Activated CD8-positive, alpha-beta memory T cell treated with anti-CD3 and anti-CD28 coated beads, Interleukin-2, amount 50 U/mL, for 4 hours (primary cell): ENCODE data around the gene PDCD6IP.

Source experiments
- DNase-seq: peaks from one replicate; pipeline ENCODE4 v3.0.0-alpha.2; 2020

Gene PDCD6IP

DNA sequence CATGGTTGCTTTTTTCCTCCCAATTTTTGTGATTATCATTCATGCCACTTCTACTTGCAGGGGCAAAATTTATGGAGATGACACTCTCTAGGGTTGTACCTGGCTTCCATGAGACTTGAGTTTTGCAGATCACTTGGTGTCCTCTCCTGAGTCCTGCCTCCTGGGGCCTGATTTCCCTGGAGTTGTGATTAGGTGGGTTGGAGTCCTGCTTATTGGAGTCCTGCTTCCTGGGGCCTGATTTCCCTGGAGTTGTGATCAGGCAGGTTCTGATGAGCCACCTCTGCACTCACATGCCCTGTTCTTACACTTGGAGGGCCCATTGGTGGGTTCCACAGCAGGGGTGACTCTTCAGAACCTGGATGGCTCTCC lies 102.0 kb downstream of the PDCD6IP start:
- DNase-seq: no peak

DNA sequence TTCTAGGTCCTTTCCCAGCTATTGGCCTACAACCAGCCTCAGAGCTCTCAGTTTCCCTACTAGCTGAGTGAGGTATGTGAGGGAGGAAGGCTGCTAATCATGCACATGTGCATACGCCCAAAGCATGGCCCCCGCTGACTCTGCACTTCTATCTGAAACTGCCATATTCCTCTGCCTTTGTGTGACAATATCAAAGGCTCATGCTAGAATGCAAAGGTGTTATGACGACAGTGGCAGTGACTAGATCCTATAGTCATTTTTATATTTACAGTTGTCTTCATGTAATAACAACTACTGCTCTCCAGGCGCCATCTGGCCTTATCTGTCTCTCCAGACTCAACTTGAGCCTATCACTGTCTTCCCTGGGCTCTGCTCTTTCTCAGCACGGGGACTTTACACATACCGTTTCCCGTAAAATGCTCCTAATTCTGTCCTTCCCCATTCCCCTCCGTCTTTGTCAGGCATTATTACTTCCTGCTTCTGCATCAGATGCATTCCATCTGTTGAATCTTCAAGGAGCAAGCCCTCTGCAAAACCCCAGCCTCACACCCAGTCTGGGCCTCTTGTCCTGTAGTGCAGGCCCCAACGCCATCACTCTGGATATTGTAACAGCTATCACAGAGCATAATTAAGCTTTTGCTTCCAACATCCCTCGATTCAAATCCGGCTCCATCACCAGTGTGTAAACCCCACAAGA lies 102.5 kb downstream of the PDCD6IP start:
- no peak for DNase-seq

GRCh38 chr3:33901862-33902563 lies 103.6 kb downstream of the PDCD6IP start:
- no peak for DNase-seq

- DNase-seq: no peak
Observed at GRCh38 chr3:33904730-33905129, 106.3 kb downstream of the PDCD6IP start.

GRCh38 chr3:33908250-33908851 lies 109.9 kb downstream of the PDCD6IP start:
- no peak for DNase-seq

- DNase-seq: no peak
Observed at GRCh38 chr3:33909547-33909946, 111.1 kb downstream of the PDCD6IP start.

GRCh38 chr3:33910031-33910430 lies 111.6 kb downstream of the PDCD6IP start:
- no peak for DNase-seq

DNA sequence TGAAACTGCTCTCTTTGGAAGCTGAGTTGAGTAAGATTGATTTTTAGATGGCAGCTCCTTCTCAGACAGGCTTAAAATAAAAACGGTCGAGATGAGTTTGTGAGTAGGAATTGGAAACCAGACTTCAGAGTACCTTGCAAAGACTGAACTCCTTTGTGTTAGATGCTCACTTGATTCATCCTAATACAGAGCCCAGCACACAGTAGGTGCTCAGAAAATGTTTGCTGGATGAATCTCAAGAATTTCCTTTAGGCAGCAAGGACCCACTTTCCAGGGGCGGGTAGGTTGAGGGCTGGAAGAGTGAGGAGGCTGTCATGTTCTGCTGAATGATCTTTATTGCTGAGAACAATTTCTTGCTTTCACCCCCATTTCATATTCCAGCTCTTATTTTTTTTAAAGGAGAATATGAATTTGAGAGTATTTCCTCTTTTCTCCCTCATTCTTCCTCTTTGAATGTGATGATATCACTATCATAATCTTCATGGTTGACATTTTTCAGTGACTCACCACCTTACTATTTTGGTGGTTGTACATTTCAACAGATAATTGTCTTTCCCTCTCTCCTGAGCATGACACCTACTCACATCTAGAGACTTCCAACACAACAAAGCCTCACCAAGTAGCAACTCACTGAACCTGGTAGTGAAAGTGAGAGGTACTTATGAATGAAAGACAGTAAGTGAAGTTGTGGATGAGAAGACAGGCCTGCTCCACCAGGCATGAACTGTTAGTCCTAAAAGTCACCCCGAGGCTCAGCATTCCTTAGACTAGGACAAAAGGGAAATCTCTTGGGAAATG lies 113.3 kb downstream of the PDCD6IP start:
- no peak for DNase-seq

GRCh38 chr3:33914212-33914611 lies 115.8 kb downstream of the PDCD6IP start:
- no peak for DNase-seq

DNA sequence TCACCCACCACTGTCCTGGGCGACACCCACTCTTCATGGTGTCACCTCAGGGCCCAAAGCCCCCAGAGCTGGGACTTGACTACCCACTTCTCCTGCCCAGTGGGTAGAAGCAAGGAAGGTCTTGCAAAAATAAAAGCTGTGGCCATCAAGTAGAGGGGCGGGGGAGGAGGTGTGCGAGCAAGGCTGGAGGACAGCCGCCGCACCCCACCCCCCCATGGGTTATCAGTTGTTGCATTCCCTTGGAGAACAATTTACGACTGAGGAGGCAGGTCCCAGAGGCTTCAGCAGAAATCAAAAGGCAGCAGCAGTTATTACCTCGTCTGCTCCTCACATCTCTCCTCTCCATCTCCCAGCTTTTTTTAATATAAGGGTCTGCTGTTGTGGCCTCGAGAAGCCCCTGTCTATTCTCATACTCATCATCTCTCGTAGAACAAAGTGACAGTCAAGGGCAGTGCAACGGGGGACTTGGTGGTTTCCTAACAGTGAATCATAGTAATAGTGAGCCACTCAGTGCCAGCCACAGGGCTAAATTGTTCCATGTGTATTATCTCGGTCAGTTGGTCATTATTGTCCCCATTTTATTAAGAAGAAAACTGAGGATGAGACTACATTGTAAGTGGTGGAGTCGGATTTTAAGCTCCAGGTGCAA lies 116.4 kb downstream of the PDCD6IP start:
- no peak for DNase-seq

GRCh38 chr3:33915796-33916546 lies 117.5 kb downstream of the PDCD6IP start:
- DNase-seq: no peak

DNA sequence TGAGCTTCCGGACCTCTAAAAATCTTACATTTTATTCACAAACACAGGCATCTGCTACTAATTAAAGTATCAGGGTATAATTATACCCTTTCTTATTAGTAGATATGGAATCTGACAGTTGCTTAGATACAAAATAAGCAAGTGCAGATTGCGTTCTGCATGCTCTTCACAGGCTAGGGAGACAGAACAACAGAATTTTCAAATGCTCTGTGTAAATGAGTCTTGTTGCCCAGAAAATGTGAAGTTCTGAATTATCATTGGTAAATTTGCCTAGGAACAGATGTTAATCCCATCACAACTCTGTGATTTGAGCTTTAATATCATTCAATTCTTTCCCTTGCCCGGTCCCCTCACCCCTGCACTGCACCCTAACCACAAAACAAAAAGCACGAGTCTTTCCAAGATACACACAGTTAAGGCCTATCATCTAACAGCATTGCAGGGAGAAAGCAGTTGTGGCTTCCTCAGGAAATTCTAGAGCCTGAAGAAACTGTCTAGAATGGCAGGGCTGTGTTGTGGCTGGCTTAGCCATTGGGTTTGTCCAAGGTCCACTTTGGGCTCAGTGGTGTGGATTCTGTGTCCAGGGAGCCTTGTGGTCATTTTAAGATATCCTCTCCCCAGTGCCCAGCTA lies 119.8 kb downstream of the PDCD6IP start:
- DNase-seq: no peak
